Upper lobe of right lung (tissue), 1 donor: ENCODE results near the gene NAA16. TPM values are rescaled to one million over a fixed set of nuclear protein-coding genes. Genes with fewer than 3 reads are reported as not detected.

Experiments used
- ATAC-seq: fragments of 200-7000 bp; cut with Tn5 transposase; one replicate; pipeline ENCODE4 v1.9.1; 2020; ENCODE audit warnings: mild to moderate bottlenecking, moderate library complexity
- DNase-seq: peaks from one replicate; pipeline ENCODE4 v3.0.0-alpha.2; 2020
- H3K27ac ChIP-seq: fragments of 200-600 bp; one replicate; pipeline ENCODE4 v1.8.0; 2022
- H3K27me3 ChIP-seq: fragments of 200-600 bp; one replicate; pipeline ENCODE4 v1.8.0; 2022; ENCODE audit warnings: mild to moderate bottlenecking
- H3K36me3 ChIP-seq: fragments of 200-600 bp; one replicate; pipeline ENCODE4 v1.8.0; 2022
- H3K4me1 ChIP-seq: fragments of 200-600 bp; one replicate; pipeline ENCODE4 v1.8.0; 2022
- H3K4me3 ChIP-seq: fragments of 200-600 bp; one replicate; pipeline ENCODE4 v1.8.0; 2022; ENCODE audit warnings: mild to moderate bottlenecking
- H3K9me3 ChIP-seq: fragments of 200-600 bp; one replicate; pipeline ENCODE4 v1.8.0; 2022
- CTCF ChIP-seq: fragments of 200-600 bp; IDR thresholded peaks from one replicate; pipeline ENCODE4 v1.8.0; 2022; ENCODE audit warnings: antibody characterized with exemption
- intact Hi-C: fragments of 100-400 bp; cut with DNase I; formaldehyde crosslinking; loops from one replicate; pipeline ENCODE4 v1.11.0; 2022
- total RNA-seq: library from RNA; stranded (reverse); fragmentation: NEBNext Ultra II Directional; extraction: Animal tissue kit (Norgen Biotek cat#: 25700); gene quantifications from one replicate; pipeline ENCODE4 v1.2.1, GENCODE V29; 2021
- donor health status: DM: no; HTN: yes; CAD: no; lungs with severe emphysema.

Gene NAA16
- total RNA-seq, 1 donor from 2014 or later: 20.9 TPM

- Histone ChIP-seq H3K27ac (no peak overlapping the region), H3K4me3 (no peak overlapping the region), H3K36me3 (no peaks in the 10 kb centered on the region), H3K27me3 (no peaks in the 10 kb centered on the region), H3K9me3 (no peaks in the 10 kb centered on the region), H3K4me1 (no peaks in the 10 kb centered on the region)
- intact Hi-C loops: no loop called here
- DNase-seq (no peak), ATAC-seq (no peak)
- TF ChIP-seq CTCF: no peak
Observed at GRCh38 chr13:41296879-41297646, 14.0 kb upstream of the NAA16 start.

GRCh38 chr13:41299316-41300094 lies 11.6 kb upstream of the NAA16 start:
- H3K4me3 ChIP-seq: no peak overlapping the region
- no peak overlapping the region for H3K27ac ChIP-seq
- no peak for ATAC-seq
- no peaks in the 10 kb centered on the region for H3K4me1 ChIP-seq
- H3K27me3 ChIP-seq: no peaks in the 10 kb centered on the region
- no peaks in the 10 kb centered on the region for H3K36me3 ChIP-seq
- intact Hi-C loops: no loop called here
- no peaks in the 10 kb centered on the region for H3K9me3 ChIP-seq
- DNase-seq: no peak
- TF ChIP-seq CTCF: no peak

GRCh38 chr13:41302743-41303142 lies 8.3 kb upstream of the NAA16 start:
- peak; percentile 55 for ATAC-seq
- DNase-seq: no peak
- intact Hi-C loops: no loop called here
- no peak overlapping the region for H3K27ac ChIP-seq
- no peak for TF ChIP-seq CTCF
- no peaks in the 10 kb centered on the region for H3K27me3 ChIP-seq
- H3K9me3 ChIP-seq: no peaks in the 10 kb centered on the region
- no peaks in the 10 kb centered on the region for H3K4me1 ChIP-seq
- no peak overlapping the region for H3K4me3 ChIP-seq
- no peaks in the 10 kb centered on the region for H3K36me3 ChIP-seq

- TF ChIP-seq CTCF: no peak
- Histone ChIP-seq H3K36me3 (no peaks in the 10 kb centered on the region), H3K27ac (no peak overlapping the region), H3K4me1 (no peaks in the 10 kb centered on the region), H3K9me3 (no peaks in the 10 kb centered on the region), H3K4me3 (no peak overlapping the region), H3K27me3 (no peaks in the 10 kb centered on the region)
- DNase-seq: no peak
- no peak for ATAC-seq
- intact Hi-C loops: no loop called here
Observed at GRCh38 chr13:41304551-41304950, 6.5 kb upstream of the NAA16 start.

GRCh38 chr13:41306271-41307145 lies 4.6 kb upstream of the NAA16 start:
- Histone ChIP-seq H3K4me1 (no peaks in the 10 kb centered on the region), H3K27me3 (no peaks in the 10 kb centered on the region), H3K36me3 (no peaks in the 10 kb centered on the region), H3K27ac (no peak overlapping the region), H3K4me3 (no peak overlapping the region), H3K9me3 (no peaks in the 10 kb centered on the region)
- ATAC-seq: no peak
- intact Hi-C loops: no loop called here
- no peak for TF ChIP-seq CTCF
- DNase-seq: no peak
